ENCODE results near the gene TMEM165.

GRCh38 chr4:55366621-55367020 is 29.1 kb upstream of the TMEM165 start:
- TF ChIP-seq CTCF (IDR thresholded peaks at IDR 0.05) (no peak), POLR2A (IDR thresholded peaks at IDR 0.05) (no peak), POLR2AphosphoS5 (IDR thresholded peaks at IDR 0.05) (no peak)

Data from transverse colon (tissue), 4 donors.